ENCODE results near the gene NQO1.

GRCh38 chr16:69711115-69711740 lies 15.1 kb downstream of the NQO1 start:
- TF ChIP-seq ZNF263 (CRISPR knock-in tag; IDR thresholded peaks at IDR 0.05; ENCODE audit: borderline replicate concordance) (no peak), CHD7 (IDR thresholded peaks at IDR 0.05; ENCODE audit: low read depth, low read length) (no peak), ZNF274 (IDR thresholded peaks at IDR 0.05; ENCODE audit: borderline replicate concordance, low read depth, low read length) (no peak), PTBP1 (IDR thresholded peaks at IDR 0.05; ENCODE audit: low read depth, low read length) (no peak), TAF7 (tag; IDR thresholded peaks at IDR 0.05) (no peak), GTF2F1 (IDR thresholded peaks at IDR 0.05; ENCODE audit: low read depth, low read length) (no peak), EP300 (IDR thresholded peaks at IDR 0.05; ENCODE audit: low read length) (no peak)

Measured in K562 (cell line).